OCI-LY1 (cell line): ENCODE measurements around the gene CRYBG1.

Experiments
- H2AFZ ChIP-seq: fragments of 200-600 bp; sonication (generic), shearing (Covaris generic); 2 replicates; pipeline ENCODE4 v1.6.0; 2014; ENCODE audit warnings: antibody characterized with exemption, mild to moderate bottlenecking, low read length
- H3F3A ChIP-seq: fragments of 200-600 bp; sonication (generic), shearing (Covaris generic); 2 replicates; pipeline ENCODE4 v1.6.0; 2014; ENCODE audit warnings: mild to moderate bottlenecking, antibody characterized with exemption, low read length, moderate library complexity; ENCODE audit not compliant: insufficient read depth
- H3K27ac ChIP-seq: fragments of 200-600 bp; sonication (generic); 2 replicates; pipeline ENCODE4 v1.5.1; 2014; ENCODE audit warnings: low read length, mixed run types, mild to moderate bottlenecking, low read depth; ENCODE audit not compliant: poor library complexity, severe bottlenecking
- H3K27me3 ChIP-seq: fragments of 200-600 bp; sonication (generic); 2 replicates; pipeline ENCODE4 v1.6.0; 2014; ENCODE audit warnings: antibody characterized with exemption, mild to moderate bottlenecking, low read length, moderate library complexity; ENCODE audit not compliant: insufficient read depth
- H3K36me3 ChIP-seq: fragments of 200-600 bp; sonication (generic); 2 replicates; pipeline ENCODE4 v1.6.1; 2014; ENCODE audit warnings: mild to moderate bottlenecking, antibody characterized with exemption, low read length, moderate library complexity, mixed read lengths; ENCODE audit not compliant: insufficient read depth
- H3K4me1 ChIP-seq: fragments of 200-600 bp; sonication (generic); 2 replicates; pipeline ENCODE4 v1.5.1; 2014; ENCODE audit warnings: mild to moderate bottlenecking, low read length, moderate library complexity; ENCODE audit not compliant: insufficient read depth, severe bottlenecking
- H3K4me2 ChIP-seq: fragments of 200-600 bp; sonication (generic), shearing (Covaris generic); 2 replicates; pipeline ENCODE4 v1.6.1; 2014; ENCODE audit warnings: low read length
- H3K4me3 ChIP-seq: fragments of 200-600 bp; sonication (generic); 2 replicates; pipeline ENCODE4 v1.5.1; 2014; ENCODE audit warnings: low read length, low read depth, mild to moderate bottlenecking, mixed read lengths; ENCODE audit not compliant: poor library complexity, severe bottlenecking
- H3K79me2 ChIP-seq: fragments of 200-600 bp; shearing (Covaris generic); 2 replicates; pipeline ENCODE4 v1.6.1; 2016; ENCODE audit warnings: mixed run types, low read length, mixed read lengths; ENCODE audit not compliant: insufficient read depth
- H3K9ac ChIP-seq: fragments of 200-600 bp; sonication (generic), shearing (Covaris generic); 2 replicates; pipeline ENCODE4 v1.6.1; 2014; ENCODE audit warnings: mild to moderate bottlenecking, low read length, mixed read lengths
- H3K9me2 ChIP-seq: fragments of 200-600 bp; sonication (generic), shearing (Covaris generic); 2 replicates; pipeline ENCODE4 v1.6.1; 2014; ENCODE audit warnings: low read depth, mild to moderate bottlenecking, low read length, mixed read lengths
- H3K9me3 ChIP-seq: fragments of 200-600 bp; shearing (Covaris generic); 2 replicates; pipeline ENCODE4 v1.6.1; 2014; ENCODE audit warnings: low read length, mixed read lengths
- H4K20me1 ChIP-seq: fragments of 200-600 bp; sonication (generic), shearing (Covaris generic); 2 replicates; pipeline ENCODE4 v1.6.0; 2016; ENCODE audit warnings: mild to moderate bottlenecking, low read length; ENCODE audit not compliant: insufficient read depth
- CTCF ChIP-seq: fragments of 200-600 bp; sonication (generic), shearing (Covaris generic); IDR thresholded peaks from 2 replicates; pipeline ENCODE4 v1.5.1; 2017; ENCODE audit warnings: mild to moderate bottlenecking, antibody characterized with exemption, low read length, moderate library complexity, mixed read lengths
- EZH2 ChIP-seq: fragments of 200-600 bp; sonication (generic), shearing (Covaris generic); IDR thresholded peaks from 2 replicates; pipeline ENCODE4 v1.8.0; 2017; ENCODE audit warnings: borderline replicate concordance, mixed run types, mild to moderate bottlenecking, antibody characterized with exemption, low read length, moderate library complexity, mixed read lengths

The CRYBG1 gene

GRCh38 chr6:106477790-106478189 lies 117.3 kb downstream of the CRYBG1 start:
- H2AFZ ChIP-seq = no peak overlapping the region
- no peaks in the 10 kb centered on the region for H3K36me3 ChIP-seq
- H3K79me2 ChIP-seq = no peaks in the 10 kb centered on the region
- no peaks in the 10 kb centered on the region for H3F3A ChIP-seq
- H3K9me3 ChIP-seq = no peaks in the 10 kb centered on the region
- H3K9ac ChIP-seq = no peak overlapping the region
- H3K9me2 ChIP-seq = no peaks in the 10 kb centered on the region
- peaks cover 6% of the 10 kb centered on the region for H3K4me1 ChIP-seq
- no peak overlapping the region for H3K4me3 ChIP-seq
- H3K27ac ChIP-seq = no peak overlapping the region
- no peaks in the 10 kb centered on the region for H4K20me1 ChIP-seq
- H3K4me2 ChIP-seq = no peak overlapping the region
- TF ChIP-seq EZH2 = no peak
- no peak for TF ChIP-seq CTCF
- H3K27me3 ChIP-seq = no peaks in the 10 kb centered on the region

DNA sequence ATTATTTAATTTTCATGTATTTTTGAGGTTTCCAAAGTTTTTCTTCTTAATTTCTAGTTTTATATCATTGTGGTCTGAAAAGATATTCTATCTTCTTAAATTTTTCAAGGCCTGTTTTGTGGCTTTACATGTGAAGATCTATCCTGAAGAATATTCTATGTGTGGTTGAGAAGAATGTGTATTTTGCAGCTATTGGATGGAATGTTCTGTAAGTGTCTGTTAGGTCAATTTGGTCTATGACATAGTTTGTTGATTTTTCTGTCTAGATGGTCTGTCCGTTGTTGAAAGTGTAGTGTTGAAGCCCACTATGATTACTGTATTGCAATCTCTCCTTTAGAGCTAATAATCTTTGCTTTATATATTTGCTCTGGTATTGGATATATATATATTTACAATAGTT lies 125.7 kb downstream of the CRYBG1 start:
- H3K4me1 ChIP-seq = no peaks in the 10 kb centered on the region
- no peak overlapping the region for H3K4me3 ChIP-seq
- H3K27me3 ChIP-seq = no peaks in the 10 kb centered on the region
- no peaks in the 10 kb centered on the region for H3K79me2 ChIP-seq
- no peaks in the 10 kb centered on the region for H4K20me1 ChIP-seq
- H3F3A ChIP-seq = no peaks in the 10 kb centered on the region
- H3K27ac ChIP-seq = no peak overlapping the region
- no peak overlapping the region for H3K9ac ChIP-seq
- H3K4me2 ChIP-seq = no peak overlapping the region
- no peaks in the 10 kb centered on the region; the same call in 1 of the 2 replicates for H3K9me3 ChIP-seq
- no peak overlapping the region for H2AFZ ChIP-seq
- H3K36me3 ChIP-seq = no peaks in the 10 kb centered on the region
- TF ChIP-seq CTCF (no peak), EZH2 (no peak)
- no peaks in the 10 kb centered on the region for H3K9me2 ChIP-seq

- Histone ChIP-seq H3K27ac (no peak overlapping the region), H3K9ac (no peak overlapping the region), H3K36me3 (no peaks in the 10 kb centered on the region), H2AFZ (no peak overlapping the region), H4K20me1 (no peaks in the 10 kb centered on the region), H3K4me2 (no peak overlapping the region), H3K9me2 (no peaks in the 10 kb centered on the region), H3K4me1 (no peaks in the 10 kb centered on the region), H3K79me2 (no peaks in the 10 kb centered on the region), H3K27me3 (no peaks in the 10 kb centered on the region), H3K9me3 (no peaks in the 10 kb centered on the region; the same call in 1 of the 2 replicates), H3F3A (no peaks in the 10 kb centered on the region), H3K4me3 (no peak overlapping the region)
- TF ChIP-seq EZH2 (no peak), CTCF (no peak)
Measured at GRCh38 chr6:106488494-106489370, 128.2 kb downstream of the CRYBG1 start.
